ENCODE data around the gene TAF5. TPM values are rescaled to one million over a fixed set of nuclear protein-coding genes. Genes with fewer than 3 reads are reported as not detected.
A peak's percentile ranks its signal among the peaks of the same experiment; 100 is the strongest.

Gene TAF5
- total and polyA plus RNA-seq, 12 donors, result 1.5 to 6.4 (median 3.4) TPM

- H3K27me3 ChIP-seq, result no peaks in the 10 kb centered on the region
- 88 to 97% (median 96%) methylated on average over 5 of the region's 5 CpGs for WGBS, 4 donors
- no peak overlapping the region for H3K4me3 ChIP-seq
- no peak for DNase-seq
- H3K27ac ChIP-seq, result no peak overlapping the region
- intact Hi-C loops (cut with DNase I), result no loop called here
- no peaks in the 10 kb centered on the region for H3K9me3 ChIP-seq (replicated peaks in 1 of 3)
- H3K4me1 ChIP-seq (replicated peaks in 1 of 2), result peaks cover 0 to 1% of the 10 kb centered on the region in 2 donors
- TF ChIP-seq, protein P1, sequence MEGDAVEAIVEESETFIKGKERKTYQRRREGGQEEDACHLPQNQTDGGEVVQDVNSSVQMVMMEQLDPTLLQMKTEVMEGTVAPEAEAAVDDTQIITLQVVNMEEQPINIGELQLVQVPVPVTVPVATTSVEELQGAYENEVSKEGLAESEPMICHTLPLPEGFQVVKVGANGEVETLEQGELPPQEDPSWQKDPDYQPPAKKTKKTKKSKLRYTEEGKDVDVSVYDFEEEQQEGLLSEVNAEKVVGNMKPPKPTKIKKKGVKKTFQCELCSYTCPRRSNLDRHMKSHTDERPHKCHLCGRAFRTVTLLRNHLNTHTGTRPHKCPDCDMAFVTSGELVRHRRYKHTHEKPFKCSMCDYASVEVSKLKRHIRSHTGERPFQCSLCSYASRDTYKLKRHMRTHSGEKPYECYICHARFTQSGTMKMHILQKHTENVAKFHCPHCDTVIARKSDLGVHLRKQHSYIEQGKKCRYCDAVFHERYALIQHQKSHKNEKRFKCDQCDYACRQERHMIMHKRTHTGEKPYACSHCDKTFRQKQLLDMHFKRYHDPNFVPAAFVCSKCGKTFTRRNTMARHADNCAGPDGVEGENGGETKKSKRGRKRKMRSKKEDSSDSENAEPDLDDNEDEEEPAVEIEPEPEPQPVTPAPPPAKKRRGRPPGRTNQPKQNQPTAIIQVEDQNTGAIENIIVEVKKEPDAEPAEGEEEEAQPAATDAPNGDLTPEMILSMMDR (IDR thresholded peaks at IDR 0.05), result no peak
- no peak for TF ChIP-seq POLR2A (IDR thresholded peaks at IDR 0.05)
- peaks cover 0 to 37% of the 10 kb centered on the region in 2 donors for H3K36me3 ChIP-seq (replicated peaks in 1 of 2)
Observed at GRCh38 chr10:103374263-103374662, 6.5 kb downstream of the TAF5 start.

GRCh38 chr10:103382769-103383168 lies 15.0 kb downstream of the TAF5 start:
- Histone ChIP-seq H3K9me3 (replicated peaks in 1 of 3) (no peaks in the 10 kb centered on the region), H3K4me1 (replicated peaks in 1 of 2) (no peaks in the 10 kb centered on the region), H3K4me3 (no peak overlapping the region), H3K27ac (no peak overlapping the region), H3K36me3 (replicated peaks in 1 of 2) (peaks cover 0 to 58% of the 10 kb centered on the region in 2 donors), H3K27me3 (no peaks in the 10 kb centered on the region)
- no peak for DNase-seq
- TF ChIP-seq, protein P1 (IDR thresholded peaks at IDR 0.05), result no peak
- TF ChIP-seq POLR2A (IDR thresholded peaks at IDR 0.05), result no peak
- 88 to 97% (median 93%) methylated on average over 5 of the region's 5 CpGs for WGBS, 4 donors
- intact Hi-C loops (cut with DNase I), result no loop called here

DNA sequence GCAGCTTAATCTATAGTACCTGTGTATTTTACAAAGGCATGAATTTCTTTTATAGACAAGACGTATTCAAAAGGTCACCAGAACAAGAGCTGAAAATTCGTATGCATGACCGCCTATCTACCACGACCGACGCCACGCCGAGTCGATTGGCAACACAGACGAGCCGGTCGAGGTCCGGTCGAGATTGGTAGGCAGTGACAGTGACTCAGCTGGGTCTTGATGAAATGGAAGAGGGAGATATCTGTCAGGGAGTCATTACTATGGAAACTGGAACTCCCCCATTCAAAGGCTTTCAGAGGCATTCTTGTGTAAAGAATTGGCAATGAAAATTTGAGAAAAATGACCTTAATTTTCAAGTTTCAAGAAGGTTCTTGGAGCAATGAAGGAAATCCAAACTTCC lies 26.4 kb downstream of the TAF5 start:
- Histone ChIP-seq H3K4me3 (no peak overlapping the region), H3K27me3 (no peaks in the 10 kb centered on the region), H3K27ac (no peak overlapping the region), H3K36me3 (replicated peaks in 1 of 2) (peaks cover 0 to 33% of the 10 kb centered on the region in 2 donors), H3K9me3 (replicated peaks in 1 of 3) (no peaks in the 10 kb centered on the region), H3K4me1 (replicated peaks in 1 of 2) (peaks cover 20 to 39% of the 10 kb centered on the region in 2 donors)
- DNase-seq, result no peak
- intact Hi-C loops (cut with DNase I), result no loop called here
- TF ChIP-seq POLR2A (IDR thresholded peaks at IDR 0.05), result no peak
- TF ChIP-seq, protein P1 (IDR thresholded peaks at IDR 0.05), result no peak
- 85 to 91% (median 89%) methylated on average over 14 of the region's 14 CpGs for WGBS, 4 donors

- Histone ChIP-seq H3K4me1 (replicated peaks in 1 of 2) (peaks cover 20 to 39% of the 10 kb centered on the region in 2 donors), H3K36me3 (replicated peaks in 1 of 2) (peaks cover 0 to 32% of the 10 kb centered on the region in 2 donors)
- no peak for DNase-seq
Observed at GRCh38 chr10:103395754-103396066, 27.9 kb downstream of the TAF5 start.

More at GRCh38 chr10:103395754-103396066, 27.9 kb downstream of the TAF5 start:
- TF ChIP-seq, protein P1 (IDR thresholded peaks at IDR 0.05), result no peak
- intact Hi-C loops (cut with DNase I), result no loop called here
- Histone ChIP-seq H3K9me3 (replicated peaks in 1 of 3) (no peaks in the 10 kb centered on the region), H3K27me3 (no peaks in the 10 kb centered on the region), H3K4me3 (peak overlapping the region; percentile 36 to 90 (median 81)), H3K27ac (peak overlapping the region; percentile 74 to 90 (median 86))
- WGBS, 4 donors, result 2 to 5% (median 3%) methylated on average over 7 to 11 of the region's 11 CpGs
